Peyer's patch (tissue), 4 donors: ENCODE data around the gene IL3. TPM values are rescaled to one million over a fixed set of nuclear protein-coding genes. Genes with fewer than 3 reads are reported as not detected.

Experiments used
- DNase-seq, 3 donors: peaks; one replicate each; pipeline ENCODE4 v3.0.0-alpha.2; 2017 to 2019
- H3K27ac ChIP-seq, 4 donors: fragments of 200-600 bp; sonication (generic); one replicate each; pipeline ENCODE4 v1.5.1; 2016 to 2019
- H3K27me3 ChIP-seq, 2 donors: fragments of 200-600 bp; sonication (generic); one replicate each; pipeline ENCODE4 v1.5.1; 2019
- H3K36me3 ChIP-seq, 3 donors: fragments of 200-600 bp; sonication (generic); one replicate each; pipeline ENCODE4 v1.5.1; 2016 to 2019
- H3K4me1 ChIP-seq, 4 donors: fragments of 200-600 bp; sonication (generic); one replicate each; pipeline ENCODE4 v1.5.1; 2016 to 2019
- H3K4me3 ChIP-seq, 4 donors: fragments of 200-600 bp; sonication (generic); 1 replicate in 3 of 4; 2 replicates in 1 of 4; pipeline ENCODE4 v1.5.1; 2016 to 2019; ENCODE audit warnings: mild to moderate bottlenecking in 1 of 4
- H3K9me3 ChIP-seq, 4 donors: fragments of 200-600 bp; sonication (generic); one replicate each; pipeline ENCODE4 v1.5.1; 2016 to 2019; ENCODE audit warnings: mild to moderate bottlenecking in 1 of 4
- CTCF ChIP-seq, 6 experiments: fragments of 450-650 bp in 4 of 6; fragments of 200-600 bp in 2 of 6; sonication (generic) in 1 of 6; IDR thresholded peaks; one replicate each; pipeline ENCODE4 v1.5.1; 2017 to 2019; ENCODE audit warnings: antibody characterized with exemption in 6 of 6, mild to moderate bottlenecking in 3 of 6, moderate library complexity in 1 of 6
- POLR2A ChIP-seq, 2 donors: fragments of 450-650 bp; IDR thresholded peaks; one replicate each; pipeline ENCODE4 v1.5.1; 2017; ENCODE audit warnings: antibody characterized with exemption in 2 of 2, mild to moderate bottlenecking in 2 of 2, moderate library complexity in 2 of 2
- total RNA-seq, 4 donors: library from RNA; depleted of rRNA; stranded (reverse); fragments of >200 nt; gene quantifications; one replicate each; pipeline ENCODE4 v1.1.0, GENCODE V29; 2016

IL3 gene
- total RNA-seq, 4 donors from 2014 or later: not detected

GRCh38 chr5:132013711-132014110, 46.7 kb upstream of the IL3 start:
- peaks cover 0 to 11% (median 5%) of the 10 kb centered on the region in 4 donors for H3K4me1 ChIP-seq
- TF ChIP-seq POLR2A (IDR thresholded peaks at IDR 0.05) (no peak), CTCF (IDR thresholded peaks at IDR 0.05) (no peak)
- peaks cover 0 to 11% of the 10 kb centered on the region in 2 donors for H3K27me3 ChIP-seq
- H3K27ac ChIP-seq: no peak overlapping the region
- H3K4me3 ChIP-seq: no peak overlapping the region
- no peaks in the 10 kb centered on the region for H3K36me3 ChIP-seq
- H3K9me3 ChIP-seq: no peaks in the 10 kb centered on the region
- peak; percentile 1 to 43 (median 42) for DNase-seq

- TF ChIP-seq CTCF (IDR thresholded peaks at IDR 0.05): no peak
- TF ChIP-seq POLR2A (IDR thresholded peaks at IDR 0.05): no peak
- H3K4me3 ChIP-seq: no peak overlapping the region
- peaks cover 0 to 10% of the 10 kb centered on the region in 2 donors for H3K27me3 ChIP-seq
- peaks cover 0 to 5% (median 3%) of the 10 kb centered on the region in 4 donors for H3K4me1 ChIP-seq
- H3K27ac ChIP-seq: no peak overlapping the region
- no peaks in the 10 kb centered on the region for H3K36me3 ChIP-seq
- peak in 1 of 3 donors; percentile 39 for DNase-seq
- H3K9me3 ChIP-seq: no peaks in the 10 kb centered on the region
Observed at GRCh38 chr5:132016721-132017250, 43.7 kb upstream of the IL3 start.

- Histone ChIP-seq H3K27me3 (peaks cover 0 to 4% of the 10 kb centered on the region in 2 donors), H3K9me3 (no peaks in the 10 kb centered on the region), H3K36me3 (no peaks in the 10 kb centered on the region), H3K4me1 (peaks cover 0 to 5% (median 2%) of the 10 kb centered on the region in 4 donors), H3K4me3 (no peak overlapping the region), H3K27ac (no peak overlapping the region)
- DNase-seq: no peak
- TF ChIP-seq POLR2A (IDR thresholded peaks at IDR 0.05): no peak
- TF ChIP-seq CTCF (IDR thresholded peaks at IDR 0.05): no peak
Observed at GRCh38 chr5:132017316-132017715, 43.1 kb upstream of the IL3 start.

- DNase-seq: peak in 1 of 3 donors; percentile 41
- no peaks in the 10 kb centered on the region for H3K9me3 ChIP-seq
- H3K4me1 ChIP-seq: peaks cover 0 to 5% (median 2%) of the 10 kb centered on the region in 4 donors
- H3K27me3 ChIP-seq: no peaks in the 10 kb centered on the region
- TF ChIP-seq CTCF (IDR thresholded peaks at IDR 0.05): no peak
- no peak for TF ChIP-seq POLR2A (IDR thresholded peaks at IDR 0.05)
- H3K4me3 ChIP-seq: no peak overlapping the region
- no peaks in the 10 kb centered on the region for H3K36me3 ChIP-seq
- no peak overlapping the region for H3K27ac ChIP-seq
Observed at GRCh38 chr5:132017738-132018625, 42.5 kb upstream of the IL3 start.

GRCh38 chr5:132019337-132019736, 41.1 kb upstream of the IL3 start:
- Histone ChIP-seq H3K36me3 (no peaks in the 10 kb centered on the region), H3K9me3 (no peaks in the 10 kb centered on the region), H3K4me1 (peaks cover 0 to 5% (median 2%) of the 10 kb centered on the region in 4 donors), H3K27me3 (no peaks in the 10 kb centered on the region), H3K4me3 (no peak overlapping the region), H3K27ac (peak overlapping the region in 1 of 4 donors; percentile 7)
- DNase-seq: no peak
- TF ChIP-seq POLR2A (IDR thresholded peaks at IDR 0.05) (no peak), CTCF (IDR thresholded peaks at IDR 0.05) (no peak)
